K562 (cell line): Measurements from ENCODE around the gene TNKS2. TPM values are rescaled to one million over a fixed set of nuclear protein-coding genes. Genes with fewer than 3 reads are reported as not detected.

Source experiments
- ATAC-seq: fragments of 200-7000 bp; cut with Tn5 transposase; 3 replicates; pipeline ENCODE4 v1.9.1; 2020; ENCODE audit warnings: moderate library complexity
- BruUV-seq: library from RNA; stranded (reverse); fragments of 400-500 nt; replicated peaks from 2 replicates; lab custom pipeline; 2021; lab: Mats Ljungman, UMichigan
- CTCF ChIA-PET: fragments of 300-600 bp; formaldehyde crosslinking; extraction: SDS; loops from one replicate; lab custom pipeline; 2021; ENCODE audit warnings: low intra/inter-chr PET ratio; lab: Yijun Ruan, JAX
- POLR2A ChIA-PET: fragments of 300-600, 350-650 bp; sonication (Branson Sonifier 250); formaldehyde crosslinking; extraction: SDS; loops from one replicate; lab custom pipeline; 2021; ENCODE audit warnings: antibody characterized with exemption, inconsistent platforms; lab: Yijun Ruan, JAX
- DNase-seq, 4 experiments: peaks; one replicate each; pipeline versions ENCODE4 v3.0.0 to v3.0.0-alpha.2; 2011 to 2018; ENCODE audit warnings: low spot score in 3 of 4, mixed read lengths in 3 of 4; ENCODE audit errors: extremely low read depth in 1 of 4
- FAIRE-seq: peaks from 2 replicates; lab custom pipeline; 2011; peaks lifted over from hg19 to GRCh38; lab: Jason Lieb, UNC
- H2AFZ ChIP-seq: 2 replicates; pipeline ENCODE4 v1.6.0; 2011; ENCODE audit warnings: low read depth, low read length, control low read depth, inconsistent platforms
- H3K27ac ChIP-seq: fragments of 200-600 bp; 3 replicates; pipeline ENCODE4 v1.8.0; 2011; ENCODE audit warnings: low read depth, mild to moderate bottlenecking, control low read depth, inconsistent platforms, low read length, moderate library complexity, mixed read lengths; ENCODE audit errors: extremely low read depth
- H3K27me3 ChIP-seq, 2 experiments: fragments of 300-600 bp in 1 of 2; 2 replicates in 1 of 2; 3 replicates in 1 of 2; pipeline versions ENCODE4 v1.6.0 to v1.8.0; 2011; ENCODE audit warnings: inconsistent platforms in 2 of 2, low read length in 2 of 2, mild to moderate bottlenecking in 1 of 2, mixed read lengths in 1 of 2, moderate library complexity in 1 of 2; ENCODE audit not compliant: control insufficient read depth in 2 of 2, insufficient read depth in 2 of 2
- H3K36me3 ChIP-seq: fragments of 300-600 bp; 3 replicates; pipeline ENCODE4 v1.8.0; 2011; ENCODE audit warnings: mild to moderate bottlenecking, low read length, inconsistent platforms; ENCODE audit not compliant: control insufficient read depth, insufficient read depth
- H3K4me1 ChIP-seq, 2 experiments: fragments of 200-600 bp in 1 of 2; replicated peaks in 1 of 2; 2 replicates in 1 of 2; 3 replicates in 1 of 2; pipeline versions ENCODE4 v1.5.1 to v1.8.0; 2011; ENCODE audit warnings: inconsistent platforms in 2 of 2, low read length in 2 of 2, mild to moderate bottlenecking in 1 of 2, mixed read lengths in 1 of 2, moderate library complexity in 1 of 2; ENCODE audit not compliant: control insufficient read depth in 2 of 2, insufficient read depth in 2 of 2
- H3K4me2 ChIP-seq: 2 replicates; pipeline ENCODE4 v1.6.1; 2011; ENCODE audit warnings: low read length, control low read depth, inconsistent platforms, mixed read lengths; ENCODE audit not compliant: insufficient read depth
- H3K4me3 ChIP-seq: fragments of 200-600 bp; sonication (generic), shearing (Covaris generic); 2 replicates; pipeline ENCODE4 v1.5.1; 2016; ENCODE audit warnings: control low read depth, inconsistent platforms
- H3K79me2 ChIP-seq: fragments of 200-600 bp; 3 replicates; pipeline ENCODE4 v1.8.0; 2011; ENCODE audit warnings: low read length, inconsistent platforms; ENCODE audit not compliant: control insufficient read depth, insufficient read depth
- H3K9ac ChIP-seq, 2 experiments: 2 replicates each; pipeline versions ENCODE4 v1.6.0 to v1.6.1; 2011; ENCODE audit warnings: low read depth in 2 of 2, low read length in 2 of 2, control low read depth in 1 of 2, inconsistent platforms in 1 of 2, mild to moderate bottlenecking in 1 of 2, mixed read lengths in 1 of 2; ENCODE audit not compliant: insufficient read depth in 1 of 2
- H3K9me1 ChIP-seq: one replicate; pipeline ENCODE4 v1.6.0; 2011; ENCODE audit warnings: inconsistent platforms, mild to moderate bottlenecking, low read length, moderate library complexity; ENCODE audit not compliant: control insufficient read depth, insufficient read depth
- H3K9me3 ChIP-seq: replicated peaks from 2 replicates; pipeline ENCODE4 v1.5.1; 2011; ENCODE audit warnings: low read depth, low read length, inconsistent platforms; ENCODE audit not compliant: control insufficient read depth, insufficient read depth
- H4K20me1 ChIP-seq: replicated peaks from 2 replicates; pipeline ENCODE4 v1.6.1; 2011; ENCODE audit warnings: low read length, inconsistent platforms, mixed read lengths; ENCODE audit not compliant: control insufficient read depth, insufficient read depth
- BHLHE40 ChIP-seq: IDR thresholded peaks from 2 replicates; pipeline ENCODE4 v1.6.1; 2011; ENCODE audit warnings: low read length, improper control_type of control experiment
- CSDE1 ChIP-seq, 2 experiments: fragments of 450-650 bp; IDR thresholded peaks; 2 replicates each; pipeline ENCODE4 v1.6.1; 2016; ENCODE audit warnings: mild to moderate bottlenecking in 1 of 2
- E2F1 ChIP-seq: sonication (generic); formaldehyde crosslinking; IDR thresholded peaks from 2 replicates; pipeline ENCODE4 v1.8.1; 2023; ENCODE audit warnings: mild to moderate bottlenecking, missing genetic modification reagents, moderate library complexity
- ESRRA ChIP-seq: fragments of 450-650 bp; IDR thresholded peaks from 2 replicates; pipeline ENCODE4 v1.6.1; 2014; ENCODE audit warnings: low read depth, mild to moderate bottlenecking, moderate library complexity, borderline replicate concordance
- HBP1 ChIP-seq: fragments of 450-650 bp; formaldehyde crosslinking; IDR thresholded peaks from 2 replicates; pipeline ENCODE4 v1.4.0; 2022; ENCODE audit warnings: missing genetic modification characterization
- HINFP ChIP-seq: fragments of 450-650 bp; conservative IDR thresholded peaks from 2 replicates; pipeline ENCODE4 v1.6.1; 2016; ENCODE audit warnings: missing genetic modification characterization, low read depth, mild to moderate bottlenecking, control low read depth, missing compliant biosample characterization
- HMG20A ChIP-seq: fragments of 450-650 bp; formaldehyde crosslinking; conservative IDR thresholded peaks from 2 replicates; pipeline ENCODE4 v1.4.0; 2020; ENCODE audit warnings: mild to moderate bottlenecking, mixed read lengths
- JUND ChIP-seq, 2 experiments: IDR thresholded peaks; 2 replicates in 1 of 2; 3 replicates in 1 of 2; pipeline ENCODE4 v1.6.1; 2011; ENCODE audit warnings: borderline replicate concordance in 2 of 2, low read depth in 2 of 2, low read length in 2 of 2, improper control_type of control experiment in 1 of 2, missing biosample characterization in 1 of 2, missing genetic modification characterization in 1 of 2, missing genetic modification reagents in 1 of 2
- MBD2 ChIP-seq: sonication (generic); IDR thresholded peaks from 2 replicates; pipeline ENCODE4 v1.6.1; 2016; ENCODE audit warnings: low read depth, borderline replicate concordance
- PHF21A ChIP-seq: fragments of 450-650 bp; IDR thresholded peaks from 2 replicates; pipeline ENCODE4 v1.6.1; 2017; ENCODE audit warnings: low read depth, borderline replicate concordance
- TCF3 ChIP-seq: sonication (generic); formaldehyde crosslinking; IDR thresholded peaks from 2 replicates; pipeline ENCODE4 v1.4.0; 2020; ENCODE audit warnings: mild to moderate bottlenecking, missing genetic modification reagents
- TFAP4 ChIP-seq: sonication (generic); formaldehyde crosslinking; IDR thresholded peaks from 2 replicates; pipeline ENCODE4 v1.8.0; 2022; ENCODE audit warnings: missing genetic modification reagents, mild to moderate bottlenecking, moderate library complexity, borderline replicate concordance
- TSC22D4 ChIP-seq: fragments of 450-650 bp; IDR thresholded peaks from 2 replicates; pipeline ENCODE4 v1.6.1; 2016; ENCODE audit warnings: missing genetic modification characterization, missing biosample characterization, control low read depth
- ZC3H4 ChIP-seq: sonication (generic); formaldehyde crosslinking; IDR thresholded peaks from 2 replicates; pipeline ENCODE4 v1.9.0; 2021; ENCODE audit warnings: missing genetic modification reagents, borderline replicate concordance
- ZEB2 ChIP-seq: fragments of 450-650 bp; IDR thresholded peaks from 2 replicates; pipeline ENCODE4 v1.6.1; 2016
- ZNF75A ChIP-seq: fragments of 450-650 bp; formaldehyde crosslinking; IDR thresholded peaks from 2 replicates; pipeline ENCODE4 v1.4.0; 2020; ENCODE audit warnings: mild to moderate bottlenecking
- WGBS: fragments of 100-300 bp; shearing (Covaris generic); methylation state at CpG from one replicate; pipeline ENCODE4 v1.1.6; 2016; ENCODE audit warnings: low coverage, mixed read lengths; ENCODE audit not compliant: insufficient coverage; ENCODE audit errors: missing lambda C conversion rate; 5-methylcytosine and 5-hydroxymethylcytosine counted together
- in situ Hi-C: fragments of 300-500 bp; cut with MboI; formaldehyde crosslinking; loops from 4 replicates; pipeline ENCODE4 v1.15.0; 2018; ENCODE audit warnings: inconsistent platforms, mixed read lengths
- intact Hi-C: fragments of 100-400 bp; cut with micrococcal nuclease; formaldehyde crosslinking; loops from 2 replicates; pipeline ENCODE4 v1.14.2; 2022
- polyA plus RNA-seq, 8 experiments: library from polyadenylated mRNA; depleted of rRNA in 4 of 8; stranded (reverse) in 5 of 8; unstranded in 3 of 8; fragments of >200 nt; fragmentation: Nextera tagmentation in 2 of 8; fragmentation: Illumina TruSeq in 1 of 8; extraction: Ambion mirVana in 2 of 8; extraction: Trizol in 1 of 8; gene quantifications; 2 replicates each; pipeline versions ENCODE4 v1.2.1 to v1.2.3, GENCODE V29; 2011 to 2014; ENCODE audit warnings: inconsistent platforms in 1 of 8, missing spikeins in 1 of 8
- total RNA-seq, 7 experiments: library from RNA; depleted of rRNA in 6 of 7; stranded (reverse); fragments of >200 nt in 6 of 7; fragmentation: Illumina TruSeq in 2 of 7; extraction: Trizol in 2 of 7; gene quantifications; 2 replicates each; pipeline versions ENCODE4 v1.2.1 to v1.2.3, GENCODE V29; 2011 to 2021; ENCODE audit warnings: low replicate concordance in 1 of 7

Gene TNKS2
- total and polyA plus RNA-seq, 9 of the 15 experiments (the other 6 are each of a cell fraction or from before 2014, with no cell fraction given) = 3.5 to 19.8 (median 8.6) TPM

- BruUV-seq = no TSS peak
- H3K4me2 ChIP-seq = no peak overlapping the region
- intact Hi-C loops (no loop called here), in situ Hi-C loops (no loop called here)
- FAIRE-seq (peak; percentile 71), DNase-seq (peak in 2 of 4 experiments; percentile 22 to 51), ATAC-seq (peak; percentile 52)
- CTCF ChIA-PET = no interaction called here
- no peaks in the 10 kb centered on the region for H4K20me1 ChIP-seq
- H3K27me3 ChIP-seq = no peaks in the 10 kb centered on the region
- no peaks in the 10 kb centered on the region for H3K9me3 ChIP-seq
- H2AFZ ChIP-seq = 0 out of 2 replicates have a peak overlapping the region, but pooled peaks have one; percentile 16
- POLR2A ChIA-PET = interaction anchor here (0.8 kb wide), 1 partner anchor 103 kb away, joined by 5 read pairs; no protein-coding TSS in a partner anchor
- no peaks in the 10 kb centered on the region for H3K79me2 ChIP-seq
- H3K36me3 ChIP-seq = no peaks in the 10 kb centered on the region
- H3K4me1 ChIP-seq = peaks cover 0 to 5% of the 10 kb centered on the region in 2 experiments; a peak in 1 of 5 replicates
- no peak overlapping the region for H3K4me3 ChIP-seq
- no peak overlapping the region for H3K27ac ChIP-seq
- no peaks in the 10 kb centered on the region for H3K9me1 ChIP-seq
- WGBS = 33% methylated on average over 1 of the region's 1 CpG
- no peak overlapping the region for H3K9ac ChIP-seq
- TF ChIP-seq E2F1 (CRISPR knock-in tag) = no peak
- no peak for TF ChIP-seq ZC3H4 (CRISPR knock-in tag)
- TF ChIP-seq PHF21A = no peak
- TF ChIP-seq CSDE1 (IDR thresholded peaks at IDR 0.05) = no peak
- no peak for TF ChIP-seq HBP1 (CRISPR knock-in tag)
- no peak for TF ChIP-seq HINFP (tag)
- 0 out of 2 replicates have a peak, but pooled peaks have one; percentile 32 for TF ChIP-seq JUND (IDR thresholded peaks at IDR 0.05; ENCODE audit: borderline replicate concordance, low read depth, low read length)
- TF ChIP-seq JUND (tag; IDR thresholded peaks at IDR 0.05; ENCODE audit: borderline replicate concordance, low read depth, low read length) = no peak
- 0 out of 2 replicates have a peak, but pooled peaks have one; percentile 16 for TF ChIP-seq TCF3 (CRISPR knock-in tag)
- TF ChIP-seq TFAP4 (CRISPR knock-in tag) = no peak
- TF ChIP-seq MBD2 = no peak
- no peak for TF ChIP-seq TSC22D4
- no peak for TF ChIP-seq HMG20A
- no peak for TF ChIP-seq ZEB2
- TF ChIP-seq ESRRA = peak; percentile 29; the same call in 1 of the 2 replicates
- TF ChIP-seq ZNF75A (CRISPR knock-in tag) = no peak
- TF ChIP-seq BHLHE40 = no peak
Measured at GRCh38 chr10:91891125-91892001, 93.1 kb downstream of the TNKS2 start.
